ENCODE data around the gene MTG1. TPM values are rescaled to one million over a fixed set of nuclear protein-coding genes. Genes with fewer than 3 reads are reported as not detected.

The MTG1 gene, protein sequence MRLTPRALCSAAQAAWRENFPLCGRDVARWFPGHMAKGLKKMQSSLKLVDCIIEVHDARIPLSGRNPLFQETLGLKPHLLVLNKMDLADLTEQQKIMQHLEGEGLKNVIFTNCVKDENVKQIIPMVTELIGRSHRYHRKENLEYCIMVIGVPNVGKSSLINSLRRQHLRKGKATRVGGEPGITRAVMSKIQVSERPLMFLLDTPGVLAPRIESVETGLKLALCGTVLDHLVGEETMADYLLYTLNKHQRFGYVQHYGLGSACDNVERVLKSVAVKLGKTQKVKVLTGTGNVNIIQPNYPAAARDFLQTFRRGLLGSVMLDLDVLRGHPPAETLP
- total RNA-seq = 33.0 TPM
- long read RNA-seq, transcript MTG1-201 (11 exons, 1,560 nt) = major isoform, 30 of 60 reads
- long read RNA-seq, partial matches to known transcripts = 8 of 60 reads
- long read RNA-seq, other reads (novel, unspliced or antisense) = 16 of 60 reads

GRCh38 chr10:133394064-133394663 lies at the start of gene MTG1:
TSS of gene MTG1 (plus strand) at chr10:133394157. CDS start at chr10:133394221, 64 bp downstream.
- Histone ChIP-seq H3K27ac (peak within 1 kb of the TSS; percentile 84), H3K27me3 (no peaks in the 10 kb centered on the region), H3K4me1 (peaks cover 8% of the 10 kb centered on the region), H3K36me3 (peaks cover 33% of the 10 kb centered on the region), H3K4me3 (peak within 1 kb of the TSS; percentile 91), H3K9me3 (no peaks in the 10 kb centered on the region)
- ATAC-seq (peak; percentile 96), DNase-seq (peak; percentile 98)
- TF ChIP-seq CTCF (IDR thresholded peaks at IDR 0.05) = peak; percentile 13
- intact Hi-C loops (cut with DNase I) = no loop called here

DNA sequence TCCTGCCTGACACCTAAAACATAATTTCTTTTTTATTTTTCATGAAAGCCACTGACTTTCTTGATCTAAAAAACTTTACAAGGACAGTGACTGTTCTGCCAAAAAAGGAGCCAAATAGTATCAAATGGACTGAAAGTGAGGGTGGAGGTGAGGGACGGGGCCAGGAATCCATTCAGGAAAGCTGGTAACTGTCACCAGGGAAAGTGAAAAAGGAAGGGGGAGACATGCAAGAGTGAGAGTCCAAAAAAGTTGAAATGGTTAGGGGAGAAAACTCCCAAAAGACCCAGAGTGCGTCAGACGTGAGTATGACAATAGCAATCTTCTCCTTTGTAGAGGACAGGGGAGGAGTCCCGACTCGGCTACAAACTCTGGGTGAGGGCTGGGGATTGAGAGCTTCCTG lies 49.7 kb upstream of the MTG1 start:
- Histone ChIP-seq H3K4me3 (no peak overlapping the region), H3K36me3 (no peaks in the 10 kb centered on the region), H3K27ac (no peak overlapping the region), H3K27me3 (peaks cover 61% of the 10 kb centered on the region), H3K4me1 (no peaks in the 10 kb centered on the region), H3K9me3 (no peaks in the 10 kb centered on the region)
- DNase-seq = no peak
- no peak for TF ChIP-seq CTCF (IDR thresholded peaks at IDR 0.05)
- no peak for ATAC-seq
- intact Hi-C loops (cut with DNase I) = no loop called here

- ATAC-seq = no peak
These were observed 47.5 kb upstream of the MTG1 start for GRCh38 chr10:133346413-133346812.

DNA sequence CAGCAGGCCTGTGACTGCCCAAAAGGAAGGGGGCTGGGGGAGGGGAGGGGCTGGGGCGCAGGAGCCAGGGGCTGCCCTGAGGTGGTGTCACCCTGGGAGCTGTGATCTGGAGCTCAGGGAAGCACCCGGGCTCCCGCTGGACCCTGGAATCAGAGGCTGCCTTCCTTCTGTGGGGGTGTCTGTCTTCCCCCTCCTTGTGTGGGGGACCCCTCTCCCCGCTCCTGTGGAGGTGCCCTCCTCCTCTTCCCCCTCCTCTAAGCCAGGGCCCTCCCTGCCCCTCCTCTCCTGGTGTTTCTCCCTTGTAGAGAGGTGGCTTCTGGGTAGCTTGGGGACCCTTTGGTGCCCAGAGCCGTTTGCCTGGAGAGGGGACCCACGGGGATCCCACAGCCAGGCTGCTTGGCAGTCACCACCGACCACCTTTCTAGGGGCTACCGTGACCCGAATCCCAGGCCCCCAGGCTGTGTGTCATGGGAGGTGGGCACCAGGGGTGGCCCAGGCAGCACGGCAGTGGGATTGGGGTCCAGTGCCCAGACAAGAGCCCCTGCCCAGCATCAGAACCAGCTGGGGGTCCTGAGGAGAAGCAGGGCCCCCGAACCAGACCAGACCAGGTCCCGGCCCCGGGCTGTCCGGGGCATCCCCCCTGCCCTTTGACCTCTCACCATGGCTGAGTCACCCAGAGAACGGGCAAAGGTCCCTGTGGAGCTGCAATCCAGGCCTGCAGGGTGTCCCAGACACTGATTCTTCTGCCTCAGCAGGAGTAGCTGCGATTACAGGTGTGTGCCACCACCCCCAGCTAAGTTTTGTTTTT lies 46.0 kb upstream of the MTG1 start:
- no peak overlapping the region for H3K27ac ChIP-seq
- H3K4me1 ChIP-seq = no peaks in the 10 kb centered on the region
- no peak overlapping the region for H3K4me3 ChIP-seq
- TF ChIP-seq CTCF (IDR thresholded peaks at IDR 0.05) = no peak
- intact Hi-C loops (cut with DNase I) = no loop called here
- peaks cover 45% of the 10 kb centered on the region for H3K27me3 ChIP-seq
- ATAC-seq = no peak
- H3K36me3 ChIP-seq = no peaks in the 10 kb centered on the region
- no peaks in the 10 kb centered on the region for H3K9me3 ChIP-seq
- DNase-seq = no peak

More at GRCh38 chr10:133346413-133346812, 47.5 kb upstream of the MTG1 start:
- no peaks in the 10 kb centered on the region for H3K4me1 ChIP-seq
- no peak for DNase-seq
- no peaks in the 10 kb centered on the region for H3K36me3 ChIP-seq
- H3K9me3 ChIP-seq = no peaks in the 10 kb centered on the region
- peaks cover 60% of the 10 kb centered on the region for H3K27me3 ChIP-seq
- intact Hi-C loops (cut with DNase I) = no loop called here
- H3K27ac ChIP-seq = no peak overlapping the region
- H3K4me3 ChIP-seq = no peak overlapping the region
- TF ChIP-seq CTCF (IDR thresholded peaks at IDR 0.05) = no peak

DNA sequence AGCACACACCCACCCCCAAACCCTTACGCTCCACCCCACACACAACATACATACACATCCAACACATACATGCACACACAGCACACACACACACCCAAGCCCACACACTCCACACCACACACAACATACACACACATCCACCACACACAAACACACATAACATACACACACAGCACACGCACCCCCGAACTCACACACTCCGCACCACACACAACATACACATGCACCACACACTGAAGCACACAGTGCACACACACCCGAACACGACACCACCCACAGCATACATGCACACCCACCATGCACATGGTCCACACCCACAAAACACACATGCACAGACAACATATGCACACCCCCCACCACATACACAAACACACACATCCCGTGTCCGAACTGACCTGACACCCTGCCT lies 44.8 kb upstream of the MTG1 start:
- Histone ChIP-seq H3K4me3 (no peak overlapping the region), H3K27me3 (peaks cover 39% of the 10 kb centered on the region)
- no peak for ATAC-seq

More for the DNA sequence above, 44.8 kb upstream of the MTG1 start:
- Histone ChIP-seq H3K36me3 (no peaks in the 10 kb centered on the region), H3K27ac (no peak overlapping the region), H3K4me1 (no peaks in the 10 kb centered on the region), H3K9me3 (no peaks in the 10 kb centered on the region)
- no peak for DNase-seq
- TF ChIP-seq CTCF (IDR thresholded peaks at IDR 0.05) = no peak
- intact Hi-C loops (cut with DNase I) = no loop called here
